Measurements from ENCODE around the gene CHMP1A. TPM values are rescaled to one million over a fixed set of nuclear protein-coding genes. Genes with fewer than 3 reads are reported as not detected.
"Not testable (repeated sequence)": the region's sequence is repeated elsewhere in the genome, so short reads cannot be mapped to it uniquely, and the experiment has no call there.

The CHMP1A gene
- total RNA-seq, 1 experiment from 2014 or later = 198 TPM

- no peak for DNase-seq (ENCODE audit: low spot score)
- in situ Hi-C loops (cut with HindIII; ENCODE audit: low sequenced_read_pairs) = no loop called here
Observed at GRCh38 chr16:89693931-89694783, 36.6 kb upstream of the CHMP1A start.

GRCh38 chr16:89693289-89693731 lies 35.8 kb upstream of the CHMP1A start:
- in situ Hi-C loops (cut with HindIII; ENCODE audit: low sequenced_read_pairs) = no loop called here
- DNase-seq (ENCODE audit: low spot score) = no peak

- in situ Hi-C loops (cut with HindIII; ENCODE audit: low sequenced_read_pairs) = no loop called here
- no peak for DNase-seq (ENCODE audit: low spot score)
Observed at GRCh38 chr16:89691986-89692569, 34.6 kb upstream of the CHMP1A start.

GRCh38 chr16:89691231-89691985 lies 33.9 kb upstream of the CHMP1A start:
- no peak for DNase-seq (ENCODE audit: low spot score)
- in situ Hi-C loops (cut with HindIII; ENCODE audit: low sequenced_read_pairs) = no loop called here

GRCh38 chr16:89690392-89690901 lies 32.9 kb upstream of the CHMP1A start:
- in situ Hi-C loops (cut with HindIII; ENCODE audit: low sequenced_read_pairs) = no loop called here
- no peak for DNase-seq (ENCODE audit: low spot score)

GRCh38 chr16:89689621-89690020 lies 32.1 kb upstream of the CHMP1A start:
- in situ Hi-C loops (cut with HindIII; ENCODE audit: low sequenced_read_pairs); DNase-seq (ENCODE audit: low spot score): not testable (repeated sequence)

GRCh38 chr16:89689142-89689541 lies 31.6 kb upstream of the CHMP1A start:
- DNase-seq (ENCODE audit: low spot score) = no peak
- in situ Hi-C loops (cut with HindIII; ENCODE audit: low sequenced_read_pairs) = no loop called here

- no peak for DNase-seq (ENCODE audit: low spot score)
- in situ Hi-C loops (cut with HindIII; ENCODE audit: low sequenced_read_pairs) = no loop called here
Observed at GRCh38 chr16:89688395-89688794, 30.9 kb upstream of the CHMP1A start.

GRCh38 chr16:89687092-89687940 lies 29.8 kb upstream of the CHMP1A start:
- in situ Hi-C loops (cut with HindIII; ENCODE audit: low sequenced_read_pairs) = no loop called here
- DNase-seq (ENCODE audit: low spot score) = no peak

- in situ Hi-C loops (cut with HindIII; ENCODE audit: low sequenced_read_pairs) = no loop called here
Observed at GRCh38 chr16:89686520-89687091, 29.1 kb upstream of the CHMP1A start, which contains the start of gene CDK10. TSS of gene CDK10 (plus strand) at chr16:89686689. CDS start at chr16:89686711, 22 bp downstream.

GRCh38 chr16:89685916-89686315 lies 28.4 kb upstream of the CHMP1A start:
- no peak for DNase-seq (ENCODE audit: low spot score)
- in situ Hi-C loops (cut with HindIII; ENCODE audit: low sequenced_read_pairs) = no loop called here

More at GRCh38 chr16:89686520-89687091, 29.1 kb upstream of the CHMP1A start, which contains the start of gene CDK10:
- peak; percentile 86 for DNase-seq (ENCODE audit: low spot score)

- in situ Hi-C loops (cut with HindIII; ENCODE audit: low sequenced_read_pairs) = no loop called here
Observed at GRCh38 chr16:89678258-89678657, 20.8 kb upstream of the CHMP1A start.

GRCh38 chr16:89672177-89672941 lies 14.9 kb upstream of the CHMP1A start:
- no peak for DNase-seq (ENCODE audit: low spot score)
- in situ Hi-C loops (cut with HindIII; ENCODE audit: low sequenced_read_pairs) = no loop called here

More at GRCh38 chr16:89678258-89678657, 20.8 kb upstream of the CHMP1A start:
- no peak for DNase-seq (ENCODE audit: low spot score)

GRCh38 chr16:89671565-89671964 lies 14.1 kb upstream of the CHMP1A start:
- DNase-seq (ENCODE audit: low spot score); in situ Hi-C loops (cut with HindIII; ENCODE audit: low sequenced_read_pairs): not testable (repeated sequence)

- DNase-seq (ENCODE audit: low spot score) = no peak
- in situ Hi-C loops (cut with HindIII; ENCODE audit: low sequenced_read_pairs) = no loop called here
Observed at GRCh38 chr16:89670496-89671431, 13.3 kb upstream of the CHMP1A start.

GRCh38 chr16:89669755-89670154 lies 12.2 kb upstream of the CHMP1A start:
- DNase-seq (ENCODE audit: low spot score) = no peak
- in situ Hi-C loops (cut with HindIII; ENCODE audit: low sequenced_read_pairs) = no loop called here

- no peak for DNase-seq (ENCODE audit: low spot score)
- in situ Hi-C loops (cut with HindIII; ENCODE audit: low sequenced_read_pairs) = no loop called here
Observed at GRCh38 chr16:89668790-89669158, 11.3 kb upstream of the CHMP1A start.
